ENCODE results near the gene SLC13A5.

Gene SLC13A5

GRCh38 chr17:6721744-6722143, 8.6 kb upstream of the SLC13A5 start:
- no peak for ATAC-seq
- H3K27me3 Mint-ChIP-seq: peaks cover 50% of the 10 kb centered on the region
- H3K4me1 Mint-ChIP-seq: no peaks in the 10 kb centered on the region
- DNase-seq: no peak
- no peak overlapping the region for H3K27ac Mint-ChIP-seq
- no peaks in the 10 kb centered on the region for H3K9me3 Mint-ChIP-seq
- H3K4me3 Mint-ChIP-seq: no peak overlapping the region
- H3K36me3 Mint-ChIP-seq (ENCODE audit: low read depth): no peaks in the 10 kb centered on the region

- Mint-ChIP-seq H3K4me3 (no peak overlapping the region), H3K36me3 (ENCODE audit: low read depth) (no peaks in the 10 kb centered on the region), H3K27ac (no peak overlapping the region), H3K4me1 (peaks cover 9% of the 10 kb centered on the region), H3K27me3 (peaks cover 62% of the 10 kb centered on the region), H3K9me3 (peaks cover 4% of the 10 kb centered on the region)
- DNase-seq (no peak), ATAC-seq (no peak)
Observed at GRCh38 chr17:6716736-6717135, 3.6 kb upstream of the SLC13A5 start.

- H3K4me1 Mint-ChIP-seq: peaks cover 9% of the 10 kb centered on the region
- ATAC-seq: no peak
Observed at GRCh38 chr17:6714315-6714874, 1.2 kb upstream of the SLC13A5 start.

GRCh38 chr17:6713918-6714271, 726 bp upstream of the SLC13A5 start:
- H3K9me3 Mint-ChIP-seq: peaks cover 4% of the 10 kb centered on the region
- ATAC-seq: no peak
- H3K4me3 Mint-ChIP-seq: peak overlapping the region; percentile 48
- H3K4me1 Mint-ChIP-seq: peaks cover 9% of the 10 kb centered on the region
- DNase-seq: no peak
- peaks cover 59% of the 10 kb centered on the region for H3K27me3 Mint-ChIP-seq
- H3K27ac Mint-ChIP-seq: no peak overlapping the region
- no peaks in the 10 kb centered on the region for H3K36me3 Mint-ChIP-seq (ENCODE audit: low read depth)

More at GRCh38 chr17:6714315-6714874, 1.2 kb upstream of the SLC13A5 start:
- Mint-ChIP-seq H3K4me3 (no peak overlapping the region), H3K27me3 (peaks cover 58% of the 10 kb centered on the region), H3K36me3 (ENCODE audit: low read depth) (no peaks in the 10 kb centered on the region), H3K27ac (no peak overlapping the region), H3K9me3 (peaks cover 4% of the 10 kb centered on the region)
- no peak for DNase-seq

- no peak overlapping the region for H3K27ac Mint-ChIP-seq
- peaks cover 4% of the 10 kb centered on the region for H3K9me3 Mint-ChIP-seq
- H3K27me3 Mint-ChIP-seq: peaks cover 61% of the 10 kb centered on the region
- H3K36me3 Mint-ChIP-seq (ENCODE audit: low read depth): no peaks in the 10 kb centered on the region
- ATAC-seq (no peak), DNase-seq (no peak)
- H3K4me1 Mint-ChIP-seq: peaks cover 9% of the 10 kb centered on the region
- peak overlapping the region; percentile 48 for H3K4me3 Mint-ChIP-seq
Observed at GRCh38 chr17:6712854-6713129, 377 bp downstream of the SLC13A5 start.

GRCh38 chr17:6712058-6712853, 913 bp downstream of the SLC13A5 start:
- H3K4me3 Mint-ChIP-seq: peak overlapping the region; percentile 43
- no peak overlapping the region for H3K27ac Mint-ChIP-seq
- no peak for ATAC-seq

GRCh38 chr17:6711681-6712057, 1.5 kb downstream of the SLC13A5 start:
- ATAC-seq (no peak), DNase-seq (no peak)
- Mint-ChIP-seq H3K27me3 (peaks cover 58% of the 10 kb centered on the region), H3K4me1 (peaks cover 9% of the 10 kb centered on the region), H3K9me3 (peaks cover 4% of the 10 kb centered on the region), H3K36me3 (ENCODE audit: low read depth) (no peaks in the 10 kb centered on the region), H3K4me3 (no peak overlapping the region), H3K27ac (no peak overlapping the region)

More at GRCh38 chr17:6712058-6712853, 913 bp downstream of the SLC13A5 start:
- Mint-ChIP-seq H3K9me3 (peaks cover 4% of the 10 kb centered on the region), H3K36me3 (ENCODE audit: low read depth) (no peaks in the 10 kb centered on the region), H3K27me3 (peaks cover 57% of the 10 kb centered on the region), H3K4me1 (peaks cover 9% of the 10 kb centered on the region)
- DNase-seq: no peak

GRCh38 chr17:6711081-6711674, 2.0 kb downstream of the SLC13A5 start:
- Mint-ChIP-seq H3K4me1 (peaks cover 9% of the 10 kb centered on the region), H3K36me3 (ENCODE audit: low read depth) (no peaks in the 10 kb centered on the region), H3K27me3 (peaks cover 57% of the 10 kb centered on the region), H3K9me3 (peaks cover 4% of the 10 kb centered on the region), H3K4me3 (no peak overlapping the region), H3K27ac (no peak overlapping the region)
- DNase-seq (no peak), ATAC-seq (no peak)

GRCh38 chr17:6710317-6710716, 2.9 kb downstream of the SLC13A5 start:
- peaks cover 49% of the 10 kb centered on the region for H3K27me3 Mint-ChIP-seq
- no peaks in the 10 kb centered on the region for H3K36me3 Mint-ChIP-seq (ENCODE audit: low read depth)
- H3K4me1 Mint-ChIP-seq: peaks cover 9% of the 10 kb centered on the region
- H3K9me3 Mint-ChIP-seq: no peaks in the 10 kb centered on the region
- H3K27ac Mint-ChIP-seq: no peak overlapping the region
- no peak for DNase-seq
- H3K4me3 Mint-ChIP-seq: no peak overlapping the region
- no peak for ATAC-seq

- no peak overlapping the region for H3K4me3 Mint-ChIP-seq
- no peaks in the 10 kb centered on the region for H3K36me3 Mint-ChIP-seq (ENCODE audit: low read depth)
- H3K27me3 Mint-ChIP-seq: peaks cover 38% of the 10 kb centered on the region
- DNase-seq (no peak), ATAC-seq (no peak)
- H3K9me3 Mint-ChIP-seq: no peaks in the 10 kb centered on the region
- H3K27ac Mint-ChIP-seq: no peak overlapping the region
- peaks cover 4% of the 10 kb centered on the region for H3K4me1 Mint-ChIP-seq
Observed at GRCh38 chr17:6708357-6708961, 4.7 kb downstream of the SLC13A5 start.

- Mint-ChIP-seq H3K4me1 (no peaks in the 10 kb centered on the region), H3K9me3 (no peaks in the 10 kb centered on the region), H3K27ac (no peak overlapping the region), H3K4me3 (no peak overlapping the region), H3K27me3 (peaks cover 28% of the 10 kb centered on the region), H3K36me3 (ENCODE audit: low read depth) (no peaks in the 10 kb centered on the region)
- DNase-seq (no peak), ATAC-seq (no peak)
Observed at GRCh38 chr17:6706996-6707395, 6.2 kb downstream of the SLC13A5 start.

- Mint-ChIP-seq H3K4me1 (no peaks in the 10 kb centered on the region), H3K27ac (no peak overlapping the region), H3K4me3 (no peak overlapping the region), H3K9me3 (no peaks in the 10 kb centered on the region), H3K36me3 (ENCODE audit: low read depth) (no peaks in the 10 kb centered on the region), H3K27me3 (peaks cover 24% of the 10 kb centered on the region)
- DNase-seq (no peak), ATAC-seq (no peak)
Observed at GRCh38 chr17:6706499-6706898, 6.7 kb downstream of the SLC13A5 start.

- H3K27ac Mint-ChIP-seq: no peak overlapping the region
- H3K9me3 Mint-ChIP-seq: no peaks in the 10 kb centered on the region
- H3K36me3 Mint-ChIP-seq (ENCODE audit: low read depth): no peaks in the 10 kb centered on the region
- H3K4me1 Mint-ChIP-seq: no peaks in the 10 kb centered on the region
- DNase-seq: no peak
- ATAC-seq: no peak
- peaks cover 15% of the 10 kb centered on the region for H3K27me3 Mint-ChIP-seq
- no peak overlapping the region for H3K4me3 Mint-ChIP-seq
Observed at GRCh38 chr17:6704470-6705052, 8.6 kb downstream of the SLC13A5 start.

- Mint-ChIP-seq H3K27ac (no peak overlapping the region), H3K27me3 (peaks cover 13% of the 10 kb centered on the region), H3K4me1 (no peaks in the 10 kb centered on the region), H3K36me3 (ENCODE audit: low read depth) (no peaks in the 10 kb centered on the region), H3K9me3 (no peaks in the 10 kb centered on the region), H3K4me3 (no peak overlapping the region)
- ATAC-seq (no peak), DNase-seq (no peak)
Observed at GRCh38 chr17:6703751-6704150, 9.4 kb downstream of the SLC13A5 start.

All from activated naive CD8-positive, alpha-beta T cell treated with anti-CD3 and anti-CD28 coated beads, Interleukin-2, amount 50 U/mL, for 24 hours (primary cell).